Pons (tissue), 1 donor: ENCODE results near the gene ARL5B.

Experiments used
- DNase-seq: peaks from one replicate; pipeline ENCODE4 v3.0.0-alpha.2; 2016; ENCODE audit warnings: low spot score

ARL5B gene

GRCh38 chr10:18703521-18703920, 44.3 kb downstream of the ARL5B start:
- DNase-seq = no peak

- no peak for DNase-seq
These were observed 51.0 kb downstream of the ARL5B start for GRCh38 chr10:18710201-18710653.

- no peak for DNase-seq
These were observed 53.8 kb downstream of the ARL5B start for GRCh38 chr10:18713077-18713476.

- DNase-seq = no peak
These were observed 59.8 kb downstream of the ARL5B start for GRCh38 chr10:18718991-18719390.

GRCh38 chr10:18719811-18720210, 60.6 kb downstream of the ARL5B start:
- no peak for DNase-seq

GRCh38 chr10:18721067-18721466, 61.8 kb downstream of the ARL5B start:
- no peak for DNase-seq

- DNase-seq = no peak
These were observed 64.6 kb downstream of the ARL5B start for GRCh38 chr10:18723801-18724200.
